Stimulated activated CD4-positive, alpha-beta T cell treated with anti-CD3 and anti-CD28 coated beads, Interleukin-4, amount 100 ng/mL, for 1 hour (primary cell): ENCODE measurements around the gene TRIM43.
"Not testable (repeated sequence)": the region's sequence is repeated elsewhere in the genome, so short reads cannot be mapped to it uniquely, and the experiment has no call there.

ENCODE experiments used
- DNase-seq: peaks from one replicate; pipeline ENCODE4 v3.0.0-alpha.2; 2020

The TRIM43 gene

DNA sequence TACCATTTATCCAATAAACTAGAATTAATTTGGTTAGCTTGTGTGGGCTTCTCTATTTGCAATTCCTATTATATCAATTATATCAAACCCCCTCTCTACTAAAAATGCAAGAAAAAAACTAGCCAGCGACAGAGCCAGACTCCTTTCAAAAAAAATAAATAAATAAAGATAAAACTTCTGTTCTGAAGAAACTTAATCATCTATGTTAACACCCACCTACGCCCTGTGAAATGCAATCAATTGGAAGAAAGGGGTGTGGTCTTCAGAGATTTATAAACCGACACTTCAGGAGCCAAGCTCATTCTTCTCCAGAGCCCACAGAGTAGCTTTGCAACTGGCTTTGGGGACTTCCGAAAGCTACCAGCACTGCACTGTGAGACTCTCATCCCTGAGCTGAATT lies at the start of gene TRIM43:
TSS of gene TRIM43 (plus strand) at position 301 of the 400 bp plus-strand sequence. CDS start 2,023 bp downstream, outside the sequence.
- not testable (repeated sequence) for DNase-seq

DNA sequence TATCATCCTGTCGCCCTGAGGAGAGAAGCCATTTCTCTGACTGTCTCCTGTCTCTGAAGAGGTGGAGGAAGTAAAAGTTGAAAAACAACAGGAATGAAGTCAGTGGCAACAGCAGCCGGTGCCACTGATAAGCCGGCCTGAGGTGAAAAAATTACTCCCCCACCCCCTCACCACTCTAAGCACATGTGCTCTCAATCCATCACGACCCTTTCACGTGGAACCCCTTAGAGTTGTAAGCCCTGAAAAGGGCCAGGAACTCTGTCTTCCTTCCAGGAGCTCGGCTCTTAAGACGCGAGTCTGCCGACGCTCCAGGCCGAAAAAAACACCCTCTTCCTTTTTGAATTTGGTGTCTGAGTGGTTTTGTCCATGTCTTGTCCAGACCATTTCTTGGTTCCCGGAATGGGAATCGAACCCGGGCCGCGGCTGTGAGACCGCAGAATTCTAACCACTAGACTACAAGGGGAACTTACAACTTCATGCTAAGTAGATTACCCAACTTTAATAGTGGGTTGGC lies 40.7 kb upstream of the TRIM43 start:
- DNase-seq, result no peak

DNA sequence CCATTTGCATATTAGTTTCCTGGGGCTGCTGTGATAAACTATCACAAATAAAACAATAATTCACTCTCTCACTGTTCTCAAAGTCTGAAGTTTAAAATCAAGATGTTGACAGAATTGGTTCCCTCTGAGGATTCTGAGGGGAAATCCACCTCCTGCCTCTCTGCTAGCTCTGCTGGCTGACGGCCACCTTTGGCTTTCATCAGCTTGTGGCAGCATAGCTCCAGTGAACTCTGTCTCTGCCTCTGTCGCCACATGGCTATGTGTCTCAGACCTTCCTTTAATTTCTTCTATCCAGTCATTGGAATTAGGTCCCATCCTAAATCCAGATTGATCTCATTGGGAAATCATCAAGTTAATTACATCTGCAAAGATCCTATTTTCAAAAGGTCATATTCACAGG lies 38.9 kb upstream of the TRIM43 start:
- DNase-seq, result no peak

DNA sequence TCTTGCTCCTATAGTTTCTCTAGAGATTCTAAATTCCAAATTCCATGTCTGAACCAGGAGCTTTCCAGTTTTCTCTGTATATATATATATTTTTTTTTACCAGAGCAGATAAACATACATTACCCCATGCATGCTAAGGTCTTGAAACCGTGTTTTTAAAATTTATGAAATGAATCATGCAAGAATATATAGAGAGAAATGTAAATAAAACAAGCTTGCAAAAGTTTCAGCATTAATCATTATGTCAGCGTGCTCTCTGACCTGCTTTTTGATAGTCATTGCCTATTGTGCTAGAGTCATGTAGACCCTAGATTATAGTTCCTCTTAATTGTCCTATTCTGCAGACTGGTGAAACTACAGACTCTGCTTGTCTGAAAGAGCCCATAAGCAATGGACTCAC lies 22.6 kb upstream of the TRIM43 start:
- DNase-seq, result no peak

- no peak for DNase-seq
These were observed 17.9 kb upstream of the TRIM43 start for GRCh38 chr2:95573866-95574265.

GRCh38 chr2:95574506-95574905 lies 17.3 kb upstream of the TRIM43 start:
- no peak for DNase-seq

DNA sequence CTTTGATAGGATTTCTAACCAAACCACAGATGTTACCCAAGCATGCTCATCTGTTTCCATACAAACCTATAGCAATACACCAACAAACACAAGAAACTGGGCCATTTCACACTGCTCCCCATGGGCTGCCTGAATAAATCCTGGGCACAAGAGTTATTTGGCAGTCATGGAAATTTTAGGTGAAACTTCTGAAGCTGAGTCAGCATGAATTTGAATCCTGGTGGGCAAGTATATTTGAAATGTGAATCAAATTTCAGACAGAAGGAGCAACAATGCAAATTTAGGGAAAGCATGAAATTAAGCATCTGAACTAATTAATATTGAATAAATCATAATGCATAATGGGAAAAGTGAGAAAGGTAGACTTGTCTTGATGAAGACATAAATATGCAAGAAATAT lies 15.9 kb upstream of the TRIM43 start:
- DNase-seq, result no peak

- DNase-seq, result no peak
These were observed 13.3 kb upstream of the TRIM43 start for GRCh38 chr2:95578539-95578938.

DNA sequence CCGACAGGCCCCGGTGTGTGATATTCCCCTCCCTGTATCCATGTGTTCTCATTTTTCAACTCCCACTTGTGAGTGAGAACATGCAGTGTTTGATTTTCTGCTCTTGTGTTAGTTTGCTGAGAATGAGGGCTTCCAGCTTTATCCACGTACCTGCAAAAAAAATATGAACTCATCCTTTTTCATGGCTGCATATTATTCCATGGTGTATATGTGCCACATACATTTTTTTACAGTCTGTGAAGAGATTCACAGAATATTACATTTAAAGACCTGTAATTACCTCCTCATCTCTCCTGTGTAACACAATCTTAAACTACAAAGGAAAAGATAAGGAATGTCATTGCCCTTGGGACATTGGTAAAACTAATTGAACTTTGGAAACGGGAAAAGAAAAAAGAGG lies 8.3 kb upstream of the TRIM43 start:
- DNase-seq, result not testable (repeated sequence)

- not testable (repeated sequence) for DNase-seq
These were observed 7.5 kb upstream of the TRIM43 start for GRCh38 chr2:95584321-95584720.

- DNase-seq, result not testable (repeated sequence)
These were observed 1.8 kb upstream of the TRIM43 start for GRCh38 chr2:95589777-95590536.

- not testable (repeated sequence) for DNase-seq
These were observed 1.2 kb downstream of the TRIM43 start for GRCh38 chr2:95592973-95593372.

GRCh38 chr2:95595012-95595411 lies 3.2 kb downstream of the TRIM43 start:
- DNase-seq, result not testable (repeated sequence)

- DNase-seq, result not testable (repeated sequence)
These were observed 9.5 kb downstream of the TRIM43 start for GRCh38 chr2:95601301-95601700.

DNA sequence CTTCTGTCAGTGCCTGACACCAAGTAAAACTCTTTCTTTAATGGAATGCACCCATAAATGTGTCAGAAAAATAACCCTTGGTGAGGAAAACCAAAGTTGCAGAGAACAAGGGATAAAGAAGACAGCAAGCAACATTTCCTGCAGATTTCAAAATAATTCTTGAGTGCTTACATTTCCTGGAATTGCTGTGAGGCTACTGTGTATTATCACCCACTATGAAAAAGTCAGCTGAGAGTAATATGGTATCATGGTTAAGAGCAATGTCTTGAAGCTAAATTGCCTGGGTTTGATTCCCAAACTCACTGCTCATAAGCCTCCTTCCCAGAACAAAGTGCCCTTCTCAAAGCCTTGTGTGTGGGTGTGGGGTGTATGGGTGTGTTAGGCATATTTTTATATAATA lies 10.3 kb downstream of the TRIM43 start:
- not testable (repeated sequence) for DNase-seq

DNA sequence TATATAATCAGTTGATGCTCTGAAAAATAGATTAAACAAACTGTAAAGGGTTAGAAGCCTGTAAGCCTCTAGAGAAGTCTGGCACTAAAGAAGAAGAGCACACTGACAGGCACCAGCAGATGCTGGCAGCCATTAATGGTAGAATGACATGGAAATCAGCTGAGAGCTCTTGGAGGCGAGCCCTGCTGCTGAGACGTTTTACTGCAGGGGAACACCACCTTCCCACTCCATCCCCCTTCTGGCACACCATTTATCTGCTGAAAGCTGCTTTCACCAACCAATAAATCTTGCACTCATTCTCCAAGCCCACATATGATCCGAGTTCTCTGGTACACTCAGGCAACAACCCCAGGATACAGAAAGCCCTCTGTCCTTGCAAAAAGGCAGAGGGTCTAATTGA lies 16.6 kb downstream of the TRIM43 start:
- DNase-seq, result not testable (repeated sequence)

DNA sequence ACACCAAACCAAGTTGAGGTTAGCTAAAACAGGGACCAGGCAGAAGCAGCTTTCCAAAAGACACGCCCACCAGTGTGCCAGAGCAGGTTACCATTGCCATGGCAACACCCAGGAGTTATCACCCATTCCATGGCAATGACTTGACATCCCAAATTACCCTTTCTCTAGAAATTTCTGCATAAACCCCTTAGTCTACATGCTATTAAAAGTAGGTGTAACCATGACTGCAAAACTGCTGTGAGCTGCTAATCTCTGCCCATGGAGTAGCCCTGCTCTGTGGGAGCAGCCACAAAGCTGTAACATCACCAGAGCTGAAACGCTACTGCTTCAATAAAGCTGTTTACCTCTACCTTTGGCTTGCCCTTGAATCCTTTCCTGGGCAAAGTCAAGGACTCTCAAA lies 18.0 kb downstream of the TRIM43 start:
- DNase-seq, result not testable (repeated sequence)

GRCh38 chr2:95613048-95613447 lies 21.2 kb downstream of the TRIM43 start:
- DNase-seq, result not testable (repeated sequence)

DNA sequence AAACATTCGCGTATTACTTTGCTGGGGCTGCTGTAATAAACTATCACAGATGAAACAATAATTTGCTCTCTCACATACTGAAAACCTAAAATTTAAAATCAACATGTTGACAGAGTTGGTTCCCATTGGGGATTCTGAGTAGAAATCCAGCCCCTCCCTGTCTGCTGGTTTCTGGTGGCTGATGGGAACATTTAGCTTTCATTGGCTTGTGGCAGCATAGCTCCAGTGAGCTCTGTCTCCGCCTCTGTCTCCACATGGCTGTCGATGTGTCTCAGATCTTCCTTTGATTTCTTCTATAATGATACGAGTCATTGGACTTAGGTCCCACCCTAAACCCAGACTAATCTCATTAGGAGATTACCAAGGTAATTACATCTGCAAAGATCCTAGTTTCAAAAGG lies 30.9 kb downstream of the TRIM43 start:
- not testable (repeated sequence) for DNase-seq

DNA sequence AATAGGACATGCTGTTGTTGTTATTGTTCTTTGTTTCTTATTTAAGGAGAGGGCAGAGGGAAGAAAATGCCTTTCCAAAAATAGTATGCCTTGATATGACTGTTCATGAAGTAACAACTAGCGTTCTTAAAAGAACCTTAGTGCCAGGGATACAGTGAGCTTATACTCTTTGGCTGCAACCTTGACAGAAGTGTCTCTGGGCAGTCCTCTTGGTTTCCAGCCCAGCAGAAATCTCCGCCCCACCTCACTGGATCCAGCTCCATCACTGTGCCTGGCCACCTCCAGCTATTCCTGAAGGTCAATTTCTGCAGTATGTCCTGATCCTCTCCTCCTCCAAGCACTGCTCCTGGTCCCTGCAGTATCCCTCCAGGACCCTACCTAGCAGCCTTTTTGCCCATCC lies 39.2 kb downstream of the TRIM43 start:
- not testable (repeated sequence) for DNase-seq

DNA sequence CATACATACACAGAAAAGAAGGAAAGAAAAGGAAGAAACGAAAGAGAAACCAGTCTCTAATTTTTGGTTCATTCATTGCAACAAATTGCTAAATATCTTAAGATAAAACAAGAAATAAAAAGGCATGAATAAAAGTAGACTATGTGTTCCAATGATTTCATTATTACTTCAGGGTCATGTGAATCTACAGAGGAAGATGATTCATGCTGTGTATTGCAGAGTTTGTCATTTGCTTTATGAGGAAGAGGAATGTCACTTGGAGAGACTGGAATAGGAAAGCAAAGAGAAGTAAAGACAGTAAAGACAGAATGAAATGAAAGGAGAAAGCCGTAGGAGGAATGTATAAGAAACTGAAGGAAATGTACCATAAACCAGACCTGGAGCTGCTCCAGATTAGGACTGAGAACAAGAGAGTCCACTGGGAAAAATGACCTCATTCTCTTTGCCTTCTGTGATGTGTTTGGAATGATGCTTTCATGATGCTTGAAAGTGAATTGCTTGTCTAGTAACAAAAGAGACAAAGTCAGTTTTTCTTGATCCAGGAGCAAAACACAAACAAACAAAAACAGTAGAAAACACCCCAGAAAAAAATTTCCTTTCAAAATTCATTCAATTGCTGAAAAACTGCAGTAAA lies 41.9 kb downstream of the TRIM43 start:
- DNase-seq, result not testable (repeated sequence)

DNA sequence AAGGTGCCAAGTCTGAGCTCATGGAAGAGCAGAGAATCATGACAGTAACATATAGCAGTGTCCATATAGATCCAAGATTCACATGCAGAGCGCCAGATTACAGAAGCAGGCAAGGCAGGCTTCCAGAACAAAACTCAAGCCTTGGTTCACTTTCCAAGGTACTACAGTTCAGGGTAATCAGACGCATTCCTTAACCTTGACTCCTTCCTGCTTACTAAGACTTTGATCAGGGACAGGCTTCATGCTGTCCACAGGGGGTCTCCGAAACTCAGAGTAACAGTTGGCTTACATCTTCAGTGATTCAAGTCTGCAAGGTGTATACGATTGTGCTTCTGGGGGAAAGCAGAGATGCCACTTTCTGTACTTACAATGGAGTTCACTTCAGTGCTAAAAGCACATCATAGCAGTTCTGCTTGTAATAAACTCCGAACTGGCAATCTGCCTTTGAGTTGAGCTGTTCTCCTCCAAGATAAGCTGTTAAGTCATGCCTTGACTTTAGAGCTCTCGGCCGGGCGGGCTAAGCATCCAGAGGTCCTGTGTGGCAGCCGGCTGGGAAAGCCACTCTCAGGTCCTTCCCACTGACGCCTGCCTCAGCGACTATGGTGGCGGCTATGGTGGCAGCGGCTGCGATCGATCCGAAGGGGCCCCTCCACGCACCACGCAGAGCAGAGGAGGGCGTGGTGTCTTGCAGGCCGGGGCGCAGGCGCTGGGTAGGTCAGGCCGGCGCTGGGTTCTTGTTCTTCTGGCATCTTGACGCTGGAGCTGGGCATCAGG lies 48.9 kb downstream of the TRIM43 start:
- DNase-seq, result not testable (repeated sequence)

DNA sequence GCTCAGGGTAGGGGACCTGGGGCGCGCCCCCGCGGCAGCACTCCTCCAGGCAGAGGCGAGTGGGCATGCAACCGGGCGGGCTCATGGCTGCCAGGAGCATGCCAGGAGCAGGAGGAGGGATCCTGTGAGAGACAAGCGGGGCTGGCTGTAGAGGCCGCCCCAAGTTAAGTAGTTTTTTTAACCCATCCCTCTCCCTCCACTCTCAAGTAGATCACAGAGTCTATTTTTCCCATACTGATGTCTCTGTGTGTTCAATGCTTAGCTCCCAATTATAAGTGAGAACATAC lies 49.4 kb downstream of the TRIM43 start:
- DNase-seq, result not testable (repeated sequence)

GRCh38 chr2:95641787-95642186 lies 50.0 kb downstream of the TRIM43 start:
- not testable (repeated sequence) for DNase-seq
